Large intestine (tissue), 12 donors: ENCODE data around the gene LCE3C. TPM values are rescaled to one million over a fixed set of nuclear protein-coding genes. Genes with fewer than 3 reads are reported as not detected.
"Not testable (repeated sequence)": the region's sequence is repeated elsewhere in the genome, so short reads cannot be mapped to it uniquely, and the experiment has no call there.

Experiments used
- DNase-seq, 2 donors: peaks; one replicate each; pipeline versions ENCODE4 v3.0.0 to v3.0.0-alpha.2; 2013
- H3K27ac ChIP-seq: one replicate; pipeline ENCODE4 v1.5.1; 2013; ENCODE audit warnings: low read length
- H3K27me3 ChIP-seq: 2 replicates; pipeline ENCODE4 v1.6.1; 2013; ENCODE audit warnings: low read length; ENCODE audit not compliant: control insufficient read depth, insufficient read depth
- H3K36me3 ChIP-seq: 2 replicates; pipeline ENCODE4 v1.6.1; 2013; ENCODE audit warnings: low read length; ENCODE audit not compliant: control insufficient read depth, insufficient read depth
- H3K4me1 ChIP-seq: one replicate; pipeline ENCODE4 v1.6.1; 2013; ENCODE audit warnings: low read length; ENCODE audit not compliant: control insufficient read depth, insufficient read depth
- H3K4me3 ChIP-seq: one replicate; pipeline ENCODE4 v1.5.1; 2013; ENCODE audit warnings: low read length
- H3K9me3 ChIP-seq: one replicate; pipeline ENCODE4 v1.6.1; 2013; ENCODE audit warnings: mild to moderate bottlenecking, low read depth, low read length, moderate library complexity; ENCODE audit not compliant: control insufficient read depth
- WGBS: methylation state at CpG from one replicate; pipeline ENCODE4 v1.1.5; 2013; ENCODE audit warnings: low lambda C conversion rate; ENCODE audit not compliant: insufficient coverage; 5-methylcytosine and 5-hydroxymethylcytosine counted together
- long read RNA-seq, 11 donors: transcript quantifications; one replicate each; lab custom pipeline, GENCODE V29; 2026
- polyA plus RNA-seq: library from polyadenylated mRNA; unstranded; fragments of 120-200 nt; gene quantifications from one replicate; pipeline ENCODE4 v1.2.1, GENCODE V29; 2013

LCE3C gene
- not detected for polyA plus RNA-seq
- long read RNA-seq, donor 1 = 0 reads
- long read RNA-seq, donor 2 = 0 reads
- long read RNA-seq, donor 3 = 0 reads
- long read RNA-seq, donor 4 = 0 reads
- long read RNA-seq, donor 5 = 0 reads
- long read RNA-seq, donor 6 = 0 reads
- long read RNA-seq, donor 7 = 0 reads
- long read RNA-seq, donor 8 = 0 reads
- long read RNA-seq, donor 9 = 0 reads
- long read RNA-seq, donor 10 = 0 reads
- long read RNA-seq, donor 11 = 0 reads

GRCh38 chr1:152599934-152600333 is at the start of gene LCE3C:
LCE3C (plus strand) TSS chr1:152600234; CDS start chr1:152600732, 498 bp downstream.
- H3K36me3 ChIP-seq = no peaks in the 10 kb centered on the region
- no peaks in the 10 kb centered on the region for H3K4me1 ChIP-seq
- H3K9me3 ChIP-seq = peaks cover 4% of the 10 kb centered on the region
- WGBS = no CpG with 5 or more reads among the region's 4 CpGs
- DNase-seq = no peak
- H3K4me3 ChIP-seq = no peak within 1 kb of the TSS
- H3K27ac ChIP-seq = no peak within 1 kb of the TSS
- no peaks in the 10 kb centered on the region for H3K27me3 ChIP-seq

- Histone ChIP-seq H3K9me3 (no peaks in the 10 kb centered on the region), H3K4me1 (no peaks in the 10 kb centered on the region), H3K4me3 (no peak overlapping the region), H3K27me3 (no peaks in the 10 kb centered on the region), H3K27ac (no peak overlapping the region), H3K36me3 (no peaks in the 10 kb centered on the region)
- no peak for DNase-seq
- WGBS = 88% methylated on average over 1 of the region's 2 CpGs
Observed at GRCh38 chr1:152565115-152565514, 34.9 kb upstream of the LCE3C start.

GRCh38 chr1:152565535-152566215 is 34.4 kb upstream of the LCE3C start:
- Histone ChIP-seq H3K4me3 (no peak overlapping the region), H3K9me3 (no peaks in the 10 kb centered on the region), H3K4me1 (no peaks in the 10 kb centered on the region), H3K27me3 (no peaks in the 10 kb centered on the region), H3K36me3 (no peaks in the 10 kb centered on the region), H3K27ac (no peak overlapping the region)
- DNase-seq = no peak
- WGBS = no CpG with 5 or more reads among the region's 14 CpGs

GRCh38 chr1:152566681-152567080 is 33.4 kb upstream of the LCE3C start, which contains the start of gene LCE3E:
LCE3E (minus strand) TSS chr1:152566780; CDS start chr1:152566208, 572 bp downstream.
- no peak for DNase-seq
- WGBS = 40% methylated on average over 1 of the region's 1 CpG
- H3K27me3 ChIP-seq = no peaks in the 10 kb centered on the region
- H3K4me1 ChIP-seq = no peaks in the 10 kb centered on the region
- no peaks in the 10 kb centered on the region for H3K9me3 ChIP-seq
- H3K4me3 ChIP-seq = no peak within 1 kb of the TSS
- H3K27ac ChIP-seq = no peak within 1 kb of the TSS
- no peaks in the 10 kb centered on the region for H3K36me3 ChIP-seq

- WGBS = no CpG with 5 or more reads among the region's 2 CpGs
Observed at GRCh38 chr1:152577168-152577567, 22.9 kb upstream of the LCE3C start.

GRCh38 chr1:152579526-152579925 is 20.5 kb upstream of the LCE3C start:
- H3K27me3 ChIP-seq, DNase-seq, H3K4me3 ChIP-seq, H3K27ac ChIP-seq, H3K4me1 ChIP-seq, H3K36me3 ChIP-seq, H3K9me3 ChIP-seq: not testable (repeated sequence)
- no CpG with 5 or more reads among the region's 9 CpGs for WGBS

More at GRCh38 chr1:152577168-152577567, 22.9 kb upstream of the LCE3C start:
- no peak for DNase-seq
- Histone ChIP-seq H3K4me3 (no peak overlapping the region), H3K4me1 (no peaks in the 10 kb centered on the region), H3K36me3 (no peaks in the 10 kb centered on the region), H3K9me3 (no peaks in the 10 kb centered on the region), H3K27ac (no peak overlapping the region), H3K27me3 (no peaks in the 10 kb centered on the region)

GRCh38 chr1:152580433-152580832 is 19.6 kb upstream of the LCE3C start, which contains the start of gene LCE3D:
LCE3D (minus strand) TSS chr1:152580516; CDS start chr1:152579936, 580 bp downstream.
- no peaks in the 10 kb centered on the region for H3K27me3 ChIP-seq
- WGBS = 80% methylated on average over 1 of the region's 4 CpGs
- no peaks in the 10 kb centered on the region for H3K4me1 ChIP-seq
- H3K4me3 ChIP-seq = no peak within 1 kb of the TSS
- H3K9me3 ChIP-seq = no peaks in the 10 kb centered on the region
- DNase-seq = no peak
- H3K36me3 ChIP-seq = no peaks in the 10 kb centered on the region
- H3K27ac ChIP-seq = no peak within 1 kb of the TSS

- WGBS = no CpG with 5 or more reads among the region's 1 CpG
- DNase-seq = no peak
- H3K4me1 ChIP-seq = no peaks in the 10 kb centered on the region
- H3K4me3 ChIP-seq = no peak overlapping the region
- no peaks in the 10 kb centered on the region for H3K36me3 ChIP-seq
- no peaks in the 10 kb centered on the region for H3K27me3 ChIP-seq
- H3K9me3 ChIP-seq = no peaks in the 10 kb centered on the region
- no peak overlapping the region for H3K27ac ChIP-seq
Observed at GRCh38 chr1:152582647-152583046, 17.4 kb upstream of the LCE3C start.

GRCh38 chr1:152585586-152585985 is 14.4 kb upstream of the LCE3C start:
- H3K9me3 ChIP-seq = no peaks in the 10 kb centered on the region
- no peaks in the 10 kb centered on the region for H3K4me1 ChIP-seq
- H3K4me3 ChIP-seq = no peak overlapping the region
- H3K27me3 ChIP-seq = no peaks in the 10 kb centered on the region
- DNase-seq = no peak
- WGBS = no CpG with 5 or more reads among the region's 1 CpG
- H3K36me3 ChIP-seq = no peaks in the 10 kb centered on the region
- no peak overlapping the region for H3K27ac ChIP-seq

- Histone ChIP-seq H3K4me3 (no peak overlapping the region), H3K4me1 (no peaks in the 10 kb centered on the region), H3K27ac (no peak overlapping the region), H3K9me3 (peaks cover 4% of the 10 kb centered on the region), H3K36me3 (no peaks in the 10 kb centered on the region), H3K27me3 (no peaks in the 10 kb centered on the region)
- no CpG with 5 or more reads among the region's 2 CpGs for WGBS
- no peak for DNase-seq
Observed at GRCh38 chr1:152596986-152597385, 3.0 kb upstream of the LCE3C start.
